Transverse colon (tissue), 4 donors: ENCODE results near the gene PHF3.

Experiments used
- EP300 ChIP-seq: sonication (generic); formaldehyde crosslinking; IDR thresholded peaks from one replicate; pipeline ENCODE4 v1.6.1; 2017; ENCODE audit warnings: antibody characterized with exemption, low read depth
- POLR2A ChIP-seq: fragments of 450-650 bp; IDR thresholded peaks from one replicate; pipeline ENCODE4 v1.6.1; 2016; ENCODE audit warnings: antibody characterized with exemption, mild to moderate bottlenecking, moderate library complexity
- POLR2AphosphoS5 ChIP-seq, 3 donors: sonication (generic); formaldehyde crosslinking; IDR thresholded peaks; one replicate each; pipeline ENCODE4 v1.6.1; 2016; ENCODE audit warnings: antibody characterized with exemption in 3 of 3
- TF ChIP-seq, protein P1 (sequence below), 5 experiments: fragments of 200-600 bp in 3 of 5; fragments of 450-650 bp in 2 of 5; sonication (generic) in 3 of 5; IDR thresholded peaks; 1 replicate in 2 of 5; 2 replicates in 3 of 5; pipeline ENCODE4 v1.5.1; 2016 to 2017; ENCODE audit warnings: antibody characterized with exemption in 5 of 5, inconsistent platforms in 3 of 5, mild to moderate bottlenecking in 2 of 5, moderate library complexity in 1 of 5

DNA sequence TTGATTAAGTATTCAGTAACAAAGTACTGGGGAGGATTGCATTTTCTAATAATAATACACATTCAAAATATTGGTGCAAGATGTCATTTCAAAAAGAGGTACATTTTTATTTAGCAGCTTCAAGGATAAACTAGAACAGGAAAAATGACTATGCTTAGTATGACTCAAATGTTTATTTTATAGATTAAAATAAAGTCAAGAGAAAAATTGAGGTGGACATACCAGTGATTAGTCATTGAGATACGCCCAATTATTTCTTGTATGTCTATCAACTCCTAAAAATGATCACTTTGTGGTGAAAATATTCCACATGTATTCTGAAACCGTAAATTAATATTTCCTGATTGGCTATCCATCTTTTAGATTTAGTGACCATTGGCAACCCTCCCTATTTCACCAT, 96.7 kb downstream of the PHF3 start:
- TF ChIP-seq, protein P1, sequence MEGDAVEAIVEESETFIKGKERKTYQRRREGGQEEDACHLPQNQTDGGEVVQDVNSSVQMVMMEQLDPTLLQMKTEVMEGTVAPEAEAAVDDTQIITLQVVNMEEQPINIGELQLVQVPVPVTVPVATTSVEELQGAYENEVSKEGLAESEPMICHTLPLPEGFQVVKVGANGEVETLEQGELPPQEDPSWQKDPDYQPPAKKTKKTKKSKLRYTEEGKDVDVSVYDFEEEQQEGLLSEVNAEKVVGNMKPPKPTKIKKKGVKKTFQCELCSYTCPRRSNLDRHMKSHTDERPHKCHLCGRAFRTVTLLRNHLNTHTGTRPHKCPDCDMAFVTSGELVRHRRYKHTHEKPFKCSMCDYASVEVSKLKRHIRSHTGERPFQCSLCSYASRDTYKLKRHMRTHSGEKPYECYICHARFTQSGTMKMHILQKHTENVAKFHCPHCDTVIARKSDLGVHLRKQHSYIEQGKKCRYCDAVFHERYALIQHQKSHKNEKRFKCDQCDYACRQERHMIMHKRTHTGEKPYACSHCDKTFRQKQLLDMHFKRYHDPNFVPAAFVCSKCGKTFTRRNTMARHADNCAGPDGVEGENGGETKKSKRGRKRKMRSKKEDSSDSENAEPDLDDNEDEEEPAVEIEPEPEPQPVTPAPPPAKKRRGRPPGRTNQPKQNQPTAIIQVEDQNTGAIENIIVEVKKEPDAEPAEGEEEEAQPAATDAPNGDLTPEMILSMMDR (IDR thresholded peaks at IDR 0.05), result no peak
- TF ChIP-seq EP300 (no peak), POLR2A (no peak), POLR2AphosphoS5 (IDR thresholded peaks at IDR 0.05) (no peak)
